ENCODE results near the gene CBLB. TPM values are rescaled to one million over a fixed set of nuclear protein-coding genes. Genes with fewer than 3 reads are reported as not detected.

Gene CBLB
- total RNA-seq, 2 experiments from 2014 or later, result 24.5 to 38.5 TPM

- Histone ChIP-seq H3K4me1 (ENCODE audit: insufficient read depth, low read length, poor library complexity, severe bottlenecking) (no peaks in the 10 kb centered on the region), H4K20me1 (ENCODE audit: insufficient read depth, low read length) (no peaks in the 10 kb centered on the region), H3K9me3 (ENCODE audit: low read length) (no peaks in the 10 kb centered on the region), H2AFZ (ENCODE audit: low read length) (no peak overlapping the region), H3K9me2 (ENCODE audit: insufficient read depth, low read length) (no peaks in the 10 kb centered on the region), H3K4me2 (ENCODE audit: low read length) (no peak overlapping the region), H3K27ac (ENCODE audit: low read depth, low read length, poor library complexity, severe bottlenecking) (no peak overlapping the region), H3K36me3 (ENCODE audit: insufficient read depth, low read length) (peaks cover 20% of the 10 kb centered on the region), H3K4me3 (ENCODE audit: low read depth, low read length, poor library complexity, severe bottlenecking) (no peak overlapping the region), H3K79me2 (ENCODE audit: insufficient read depth, low read depth, low read length) (no peaks in the 10 kb centered on the region)
- DNase-seq (ENCODE audit: low spot score), result no peak
- no peak for TF ChIP-seq EZH2phosphoT487 (IDR thresholded peaks at IDR 0.05; ENCODE audit: borderline replicate concordance, low read depth, low read length)
- no peak for TF ChIP-seq CTCF (conservative IDR thresholded peaks at IDR 0.05; ENCODE audit: low read length)
- ChIA-PET CTCF (ENCODE audit: unreplicated experiment) (no interaction called here), POLR2A (no interaction called here)
- no TSS peak for BruUV-seq (replicated peaks)
- intact Hi-C loops (cut with micrococcal nuclease; ENCODE audit: unreplicated experiment), result no loop called here
These were observed 137.1 kb downstream of the CBLB start for GRCh38 chr3:105731686-105732085.

- Histone ChIP-seq H3K9me3 (ENCODE audit: low read length) (no peaks in the 10 kb centered on the region), H3K4me3 (ENCODE audit: low read depth, low read length, poor library complexity, severe bottlenecking) (no peak overlapping the region), H3K9me2 (ENCODE audit: insufficient read depth, low read length) (no peaks in the 10 kb centered on the region), H3K4me1 (ENCODE audit: insufficient read depth, low read length, poor library complexity, severe bottlenecking) (no peaks in the 10 kb centered on the region), H3K36me3 (ENCODE audit: insufficient read depth, low read length) (peaks cover 20% of the 10 kb centered on the region), H3K4me2 (ENCODE audit: low read length) (no peak overlapping the region), H3K79me2 (ENCODE audit: insufficient read depth, low read depth, low read length) (no peaks in the 10 kb centered on the region), H4K20me1 (ENCODE audit: insufficient read depth, low read length) (no peaks in the 10 kb centered on the region), H3K27ac (ENCODE audit: low read depth, low read length, poor library complexity, severe bottlenecking) (no peak overlapping the region), H2AFZ (ENCODE audit: low read length) (no peak overlapping the region)
- POLR2A ChIA-PET, result interaction anchor here (0.6 to 1.1 kb wide), 3 partner anchors 19 to 243 kb away, joined by 3 to 4 read pairs (median 3); no protein-coding TSS in a partner anchor
- intact Hi-C loops (cut with micrococcal nuclease; ENCODE audit: unreplicated experiment), result no loop called here
- DNase-seq (ENCODE audit: low spot score), result no peak
- no TSS peak for BruUV-seq (replicated peaks)
- no peak for TF ChIP-seq EZH2phosphoT487 (IDR thresholded peaks at IDR 0.05; ENCODE audit: borderline replicate concordance, low read depth, low read length)
- no peak for TF ChIP-seq CTCF (conservative IDR thresholded peaks at IDR 0.05; ENCODE audit: low read length)
- CTCF ChIA-PET (ENCODE audit: unreplicated experiment), result no interaction called here
These were observed 137.9 kb downstream of the CBLB start for GRCh38 chr3:105730801-105731354.

- BruUV-seq (replicated peaks), result no TSS peak
- intact Hi-C loops (cut with micrococcal nuclease; ENCODE audit: unreplicated experiment), result no loop called here
- Histone ChIP-seq H4K20me1 (ENCODE audit: insufficient read depth, low read length) (no peaks in the 10 kb centered on the region), H3K79me2 (ENCODE audit: insufficient read depth, low read depth, low read length) (no peaks in the 10 kb centered on the region), H2AFZ (ENCODE audit: low read length) (no peak overlapping the region), H3K27ac (ENCODE audit: low read depth, low read length, poor library complexity, severe bottlenecking) (no peak overlapping the region), H3K4me1 (ENCODE audit: insufficient read depth, low read length, poor library complexity, severe bottlenecking) (no peaks in the 10 kb centered on the region), H3K4me3 (ENCODE audit: low read depth, low read length, poor library complexity, severe bottlenecking) (no peak overlapping the region), H3K36me3 (ENCODE audit: insufficient read depth, low read length) (peaks cover 20% of the 10 kb centered on the region), H3K4me2 (ENCODE audit: low read length) (no peak overlapping the region), H3K9me3 (ENCODE audit: low read length) (no peaks in the 10 kb centered on the region), H3K9me2 (ENCODE audit: insufficient read depth, low read length) (no peaks in the 10 kb centered on the region)
- ChIA-PET POLR2A (interaction anchor here (0.7 to 1.3 kb wide), 4 partner anchors 9 to 463 kb away, joined by 3 read pairs; no protein-coding TSS in a partner anchor), CTCF (ENCODE audit: unreplicated experiment) (no interaction called here)
- DNase-seq (ENCODE audit: low spot score), result no peak
- TF ChIP-seq CTCF (conservative IDR thresholded peaks at IDR 0.05; ENCODE audit: low read length), result no peak
- no peak for TF ChIP-seq EZH2phosphoT487 (IDR thresholded peaks at IDR 0.05; ENCODE audit: borderline replicate concordance, low read depth, low read length)
These were observed 139.1 kb downstream of the CBLB start for GRCh38 chr3:105729667-105730066.

Data from OCI-LY7 (cell line).